ENCODE results near the gene PHLDB2. TPM values are rescaled to one million over a fixed set of nuclear protein-coding genes. Genes with fewer than 3 reads are reported as not detected.

PHLDB2 gene
- total RNA-seq, 1 donor from 2014 or later = 170 TPM

DNA sequence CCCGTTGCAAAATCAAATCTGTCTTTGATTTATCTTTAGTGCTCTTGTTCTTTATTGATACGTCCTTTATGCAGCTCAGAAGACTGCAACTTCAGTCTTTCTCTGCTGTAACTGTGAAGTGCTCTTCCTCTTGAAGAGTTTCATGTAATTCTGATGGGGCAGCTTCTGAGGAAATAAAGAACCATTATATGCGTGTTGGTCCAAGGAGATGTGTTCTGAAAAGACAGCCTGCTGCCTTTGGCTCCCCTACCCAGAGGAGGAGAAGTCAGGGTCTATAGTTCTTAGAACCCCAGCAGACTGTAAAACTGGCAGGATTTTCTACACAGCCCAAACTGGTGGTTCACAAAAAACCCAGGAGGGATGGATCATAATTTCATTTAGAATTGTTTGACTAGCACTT is 97.4 kb downstream of the PHLDB2 start:
- no peak overlapping the region for H2AFZ ChIP-seq (ENCODE audit: low read depth, low read length)
- TF ChIP-seq, protein P1, sequence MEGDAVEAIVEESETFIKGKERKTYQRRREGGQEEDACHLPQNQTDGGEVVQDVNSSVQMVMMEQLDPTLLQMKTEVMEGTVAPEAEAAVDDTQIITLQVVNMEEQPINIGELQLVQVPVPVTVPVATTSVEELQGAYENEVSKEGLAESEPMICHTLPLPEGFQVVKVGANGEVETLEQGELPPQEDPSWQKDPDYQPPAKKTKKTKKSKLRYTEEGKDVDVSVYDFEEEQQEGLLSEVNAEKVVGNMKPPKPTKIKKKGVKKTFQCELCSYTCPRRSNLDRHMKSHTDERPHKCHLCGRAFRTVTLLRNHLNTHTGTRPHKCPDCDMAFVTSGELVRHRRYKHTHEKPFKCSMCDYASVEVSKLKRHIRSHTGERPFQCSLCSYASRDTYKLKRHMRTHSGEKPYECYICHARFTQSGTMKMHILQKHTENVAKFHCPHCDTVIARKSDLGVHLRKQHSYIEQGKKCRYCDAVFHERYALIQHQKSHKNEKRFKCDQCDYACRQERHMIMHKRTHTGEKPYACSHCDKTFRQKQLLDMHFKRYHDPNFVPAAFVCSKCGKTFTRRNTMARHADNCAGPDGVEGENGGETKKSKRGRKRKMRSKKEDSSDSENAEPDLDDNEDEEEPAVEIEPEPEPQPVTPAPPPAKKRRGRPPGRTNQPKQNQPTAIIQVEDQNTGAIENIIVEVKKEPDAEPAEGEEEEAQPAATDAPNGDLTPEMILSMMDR (IDR thresholded peaks at IDR 0.05; ENCODE audit: insufficient read depth, low read depth, low read length) = no peak
- TF ChIP-seq EZH2 (IDR thresholded peaks at IDR 0.05; ENCODE audit: insufficient read depth, low read length) = no peak
- no peak for DNase-seq (ENCODE audit: low read depth)
- H3K27me3 ChIP-seq (ENCODE audit: insufficient read depth, low read length) = no peaks in the 10 kb centered on the region
- no peaks in the 10 kb centered on the region for H4K20me1 ChIP-seq (ENCODE audit: insufficient read depth, low read length)
- peaks cover 19% of the 10 kb centered on the region for H3K36me3 Mint-ChIP-seq (ENCODE audit: low read depth, unreplicated experiment)
- no peak overlapping the region for H3K27ac ChIP-seq (ENCODE audit: low read depth, low read length)
- H3K4me2 ChIP-seq (ENCODE audit: low read length) = no peak overlapping the region
- no peaks in the 10 kb centered on the region for H3K4me1 ChIP-seq (ENCODE audit: insufficient read depth, low read length)
- H3K79me2 ChIP-seq (ENCODE audit: insufficient read depth, low read length) = no peaks in the 10 kb centered on the region
- H3K9ac ChIP-seq (ENCODE audit: low read length) = no peak overlapping the region
- H3K27ac Mint-ChIP-seq (ENCODE audit: unreplicated experiment) = no peak overlapping the region
- H3K4me1 Mint-ChIP-seq (ENCODE audit: low read depth, unreplicated experiment) = peaks cover 16% of the 10 kb centered on the region
- H3K36me3 ChIP-seq (ENCODE audit: insufficient read depth, low read length) = peaks cover 42% of the 10 kb centered on the region
- H3K4me3 ChIP-seq (ENCODE audit: insufficient read depth, low read depth, low read length) = no peak overlapping the region
- H3K27me3 Mint-ChIP-seq (ENCODE audit: low read depth, unreplicated experiment) = no peaks in the 10 kb centered on the region
- no peak overlapping the region for H3K4me3 Mint-ChIP-seq (ENCODE audit: unreplicated experiment)
- FAIRE-seq = no peak
- H3K9me3 Mint-ChIP-seq (ENCODE audit: unreplicated experiment) = no peaks in the 10 kb centered on the region
- H3K9me3 ChIP-seq (ENCODE audit: insufficient read depth, low read depth, low read length) = no peaks in the 10 kb centered on the region

DNA sequence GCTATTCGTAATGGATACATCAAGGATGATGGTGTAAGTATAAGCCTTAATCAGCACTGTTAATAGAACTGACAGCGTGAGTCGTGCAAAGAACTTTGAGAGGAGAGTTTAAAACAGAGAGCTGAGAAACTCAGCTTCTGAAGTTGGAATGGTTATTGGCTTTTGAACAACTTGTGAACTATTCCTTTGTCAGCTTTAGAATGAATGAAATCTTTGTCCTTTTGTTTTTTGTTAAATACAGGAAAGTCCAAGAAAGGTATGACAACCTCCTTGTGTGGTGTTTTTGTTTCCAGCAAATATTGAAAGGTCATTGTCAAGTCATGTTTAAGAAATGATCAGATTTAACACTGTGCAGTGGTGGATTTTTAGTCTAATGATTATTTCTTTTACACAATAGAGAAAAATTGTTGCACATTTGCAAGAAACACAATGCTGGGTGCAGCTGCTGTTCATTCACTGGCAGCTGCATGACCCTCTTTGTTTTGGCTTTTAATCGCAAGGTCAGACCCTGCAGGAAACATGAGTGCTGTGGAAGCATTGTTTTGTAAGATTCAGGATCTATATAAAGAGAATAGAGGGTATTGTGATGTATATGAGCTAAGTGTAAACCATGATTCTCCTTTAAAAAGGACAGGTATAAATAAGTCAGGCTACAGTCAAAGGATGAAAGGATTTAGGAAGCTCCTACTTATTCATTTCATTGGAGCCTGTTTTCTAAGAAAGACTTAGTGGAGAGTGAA is 98.1 kb downstream of the PHLDB2 start:
- H3K27me3 Mint-ChIP-seq (ENCODE audit: low read depth, unreplicated experiment) = no peaks in the 10 kb centered on the region
- no peak overlapping the region for H3K4me3 Mint-ChIP-seq (ENCODE audit: unreplicated experiment)
- DNase-seq (ENCODE audit: low read depth) (no peak), FAIRE-seq (no peak)
- no peaks in the 10 kb centered on the region for H3K9me3 ChIP-seq (ENCODE audit: insufficient read depth, low read depth, low read length)
- no peak overlapping the region for H3K27ac Mint-ChIP-seq (ENCODE audit: unreplicated experiment)
- no peaks in the 10 kb centered on the region for H3K79me2 ChIP-seq (ENCODE audit: insufficient read depth, low read length)
- H4K20me1 ChIP-seq (ENCODE audit: insufficient read depth, low read length) = no peaks in the 10 kb centered on the region
- peaks cover 24% of the 10 kb centered on the region for H3K36me3 Mint-ChIP-seq (ENCODE audit: low read depth, unreplicated experiment)
- peaks cover 44% of the 10 kb centered on the region for H3K36me3 ChIP-seq (ENCODE audit: insufficient read depth, low read length)
- no peaks in the 10 kb centered on the region for H3K9me3 Mint-ChIP-seq (ENCODE audit: unreplicated experiment)
- no peak overlapping the region for H3K4me2 ChIP-seq (ENCODE audit: low read length)
- no peak overlapping the region for H3K27ac ChIP-seq (ENCODE audit: low read depth, low read length)
- H3K9ac ChIP-seq (ENCODE audit: low read length) = no peak overlapping the region
- no peaks in the 10 kb centered on the region for H3K4me1 ChIP-seq (ENCODE audit: insufficient read depth, low read length)
- H3K4me1 Mint-ChIP-seq (ENCODE audit: low read depth, unreplicated experiment) = peaks cover 16% of the 10 kb centered on the region
- no peaks in the 10 kb centered on the region for H3K27me3 ChIP-seq (ENCODE audit: insufficient read depth, low read length)
- no peak overlapping the region for H3K4me3 ChIP-seq (ENCODE audit: insufficient read depth, low read depth, low read length)
- no peak for TF ChIP-seq EZH2 (IDR thresholded peaks at IDR 0.05; ENCODE audit: insufficient read depth, low read length)
- TF ChIP-seq, protein P1 (IDR thresholded peaks at IDR 0.05; ENCODE audit: insufficient read depth, low read depth, low read length) = no peak
- H2AFZ ChIP-seq (ENCODE audit: low read depth, low read length) = no peak overlapping the region

DNA sequence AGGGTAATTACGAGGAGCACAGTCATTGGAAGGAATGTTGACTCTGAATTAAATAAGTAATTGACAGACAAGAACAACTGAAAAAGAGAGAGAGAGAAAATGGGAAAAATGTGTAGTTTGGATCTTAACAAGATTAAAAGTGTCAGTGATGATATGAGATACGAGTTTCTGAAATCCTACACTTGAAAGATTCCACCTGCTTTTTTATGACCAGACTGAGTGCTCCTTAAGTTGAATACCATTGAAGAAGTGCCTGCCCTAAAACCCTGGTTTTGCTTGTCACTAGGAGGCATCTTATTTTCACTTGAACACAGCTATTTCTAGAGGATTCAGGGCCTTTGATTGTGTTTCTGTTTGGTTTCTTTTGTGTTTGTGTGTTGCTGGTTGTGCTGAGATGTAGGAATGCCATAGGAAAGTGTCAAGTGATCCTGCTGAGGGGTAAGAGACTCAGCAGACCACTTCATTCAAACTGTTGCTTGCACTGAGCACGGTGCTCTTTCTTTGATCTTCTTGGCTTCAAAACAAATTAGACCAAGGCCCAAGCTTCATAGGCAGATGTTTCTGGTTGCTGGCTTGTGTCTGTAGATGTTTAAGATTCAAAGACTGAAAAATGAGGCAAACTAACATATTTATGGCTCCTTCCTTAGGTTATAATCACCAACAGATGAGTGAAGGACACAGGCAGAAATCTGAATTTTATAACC is 102.5 kb downstream of the PHLDB2 start:
- H3K4me3 Mint-ChIP-seq (ENCODE audit: unreplicated experiment) = no peak overlapping the region

More for the DNA sequence above, 102.5 kb downstream of the PHLDB2 start:
- Mint-ChIP-seq H3K27ac (ENCODE audit: unreplicated experiment) (no peak overlapping the region), H3K9me3 (ENCODE audit: unreplicated experiment) (no peaks in the 10 kb centered on the region), H3K4me1 (ENCODE audit: low read depth, unreplicated experiment) (peaks cover 24% of the 10 kb centered on the region), H3K36me3 (ENCODE audit: low read depth, unreplicated experiment) (peaks cover 23% of the 10 kb centered on the region), H3K27me3 (ENCODE audit: low read depth, unreplicated experiment) (no peaks in the 10 kb centered on the region)
- Histone ChIP-seq H3K27me3 (ENCODE audit: insufficient read depth, low read length) (no peaks in the 10 kb centered on the region), H3K4me2 (ENCODE audit: low read length) (no peak overlapping the region), H3K9ac (ENCODE audit: low read length) (no peak overlapping the region), H3K4me3 (ENCODE audit: insufficient read depth, low read depth, low read length) (no peak overlapping the region), H3K9me3 (ENCODE audit: insufficient read depth, low read depth, low read length) (no peaks in the 10 kb centered on the region), H3K79me2 (ENCODE audit: insufficient read depth, low read length) (no peaks in the 10 kb centered on the region), H3K27ac (ENCODE audit: low read depth, low read length) (no peak overlapping the region), H4K20me1 (ENCODE audit: insufficient read depth, low read length) (no peaks in the 10 kb centered on the region), H3K36me3 (ENCODE audit: insufficient read depth, low read length) (peaks cover 43% of the 10 kb centered on the region), H3K4me1 (ENCODE audit: insufficient read depth, low read length) (peaks cover 8% of the 10 kb centered on the region), H2AFZ (ENCODE audit: low read depth, low read length) (no peak overlapping the region)
- DNase-seq (ENCODE audit: low read depth) = no peak
- no peak for FAIRE-seq
- no peak for TF ChIP-seq EZH2 (IDR thresholded peaks at IDR 0.05; ENCODE audit: insufficient read depth, low read length)
- TF ChIP-seq, protein P1 (IDR thresholded peaks at IDR 0.05; ENCODE audit: insufficient read depth, low read depth, low read length) = no peak
